ENCODE results near the gene POU2F1. TPM values are rescaled to one million over a fixed set of nuclear protein-coding genes. Genes with fewer than 3 reads are reported as not detected.

The POU2F1 gene
- total RNA-seq, 4 donors from 2014 or later, result 21.0 to 33.7 (median 21.8) TPM

DNA sequence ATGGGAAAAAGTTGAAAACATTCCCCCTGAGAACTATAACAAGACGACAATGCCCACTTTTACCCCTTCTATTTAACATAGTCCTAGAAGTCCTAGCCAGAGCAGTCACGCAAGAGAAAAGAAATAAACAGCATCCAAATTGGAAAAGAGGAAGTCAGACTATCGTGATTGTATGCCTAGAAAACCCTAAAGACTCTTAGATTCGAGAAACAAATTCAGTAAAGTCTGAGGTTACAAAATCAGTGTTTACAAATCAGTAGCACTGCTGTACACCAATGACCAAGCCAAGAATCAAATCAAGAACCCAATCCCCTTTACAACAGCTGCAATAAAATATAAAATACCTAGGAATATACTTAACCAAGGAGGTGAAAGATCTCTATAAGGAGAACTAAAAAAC, 72.4 kb downstream of the POU2F1 start:
- H3K4me3 ChIP-seq, result no peak overlapping the region
- TF ChIP-seq EP300 (IDR thresholded peaks at IDR 0.05), result no peak
- TF ChIP-seq, protein P1, sequence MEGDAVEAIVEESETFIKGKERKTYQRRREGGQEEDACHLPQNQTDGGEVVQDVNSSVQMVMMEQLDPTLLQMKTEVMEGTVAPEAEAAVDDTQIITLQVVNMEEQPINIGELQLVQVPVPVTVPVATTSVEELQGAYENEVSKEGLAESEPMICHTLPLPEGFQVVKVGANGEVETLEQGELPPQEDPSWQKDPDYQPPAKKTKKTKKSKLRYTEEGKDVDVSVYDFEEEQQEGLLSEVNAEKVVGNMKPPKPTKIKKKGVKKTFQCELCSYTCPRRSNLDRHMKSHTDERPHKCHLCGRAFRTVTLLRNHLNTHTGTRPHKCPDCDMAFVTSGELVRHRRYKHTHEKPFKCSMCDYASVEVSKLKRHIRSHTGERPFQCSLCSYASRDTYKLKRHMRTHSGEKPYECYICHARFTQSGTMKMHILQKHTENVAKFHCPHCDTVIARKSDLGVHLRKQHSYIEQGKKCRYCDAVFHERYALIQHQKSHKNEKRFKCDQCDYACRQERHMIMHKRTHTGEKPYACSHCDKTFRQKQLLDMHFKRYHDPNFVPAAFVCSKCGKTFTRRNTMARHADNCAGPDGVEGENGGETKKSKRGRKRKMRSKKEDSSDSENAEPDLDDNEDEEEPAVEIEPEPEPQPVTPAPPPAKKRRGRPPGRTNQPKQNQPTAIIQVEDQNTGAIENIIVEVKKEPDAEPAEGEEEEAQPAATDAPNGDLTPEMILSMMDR (IDR thresholded peaks at IDR 0.05), result no peak
- TF ChIP-seq POLR2A (IDR thresholded peaks at IDR 0.05), result no peak
- H3K27ac ChIP-seq, result no peak overlapping the region
- H3K27me3 ChIP-seq, result no peaks in the 10 kb centered on the region
- DNase-seq (ENCODE audit: low spot score in 2 of 2), result no peak
- H3K36me3 ChIP-seq, result no peaks in the 10 kb centered on the region
- WGBS, 2 donors, result 90 to 91% methylated on average over 4 of the region's 4 CpGs
- H3K4me1 ChIP-seq, result peaks cover 0 to 34% (median 4%) of the 10 kb centered on the region in 4 donors
- H3K9me3 ChIP-seq, result no peaks in the 10 kb centered on the region

DNA sequence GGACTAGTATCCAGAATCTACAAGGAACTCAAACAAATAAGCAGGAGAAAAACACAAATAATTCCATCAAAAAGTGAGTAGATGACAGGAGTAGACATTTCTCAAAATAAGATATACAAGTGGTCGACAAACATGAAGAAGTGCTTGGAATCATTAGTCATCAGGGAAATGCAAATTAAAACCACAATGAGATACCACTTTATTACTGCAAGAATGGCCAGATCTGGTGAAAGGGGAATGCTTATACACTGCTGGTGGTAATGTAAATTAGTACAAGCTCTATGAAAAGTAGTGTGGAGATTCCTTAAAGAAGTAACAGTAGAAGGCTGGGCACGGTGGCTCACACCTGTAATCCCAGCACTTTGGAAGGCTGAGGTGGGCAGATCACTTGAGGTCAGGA, 73.8 kb downstream of the POU2F1 start:
- H3K4me1 ChIP-seq, result peaks cover 0 to 25% (median 6%) of the 10 kb centered on the region in 4 donors
- H3K9me3 ChIP-seq, result no peaks in the 10 kb centered on the region
- H3K27me3 ChIP-seq, result no peaks in the 10 kb centered on the region
- TF ChIP-seq, protein P1 (IDR thresholded peaks at IDR 0.05), result no peak
- TF ChIP-seq POLR2A (IDR thresholded peaks at IDR 0.05) (no peak), EP300 (IDR thresholded peaks at IDR 0.05) (no peak)
- 86 to 87% methylated on average over 2 of the region's 2 CpGs for WGBS, 2 donors
- no peaks in the 10 kb centered on the region for H3K36me3 ChIP-seq
- DNase-seq (ENCODE audit: low spot score in 2 of 2), result no peak
- H3K27ac ChIP-seq, result no peak overlapping the region
- H3K4me3 ChIP-seq, result no peak overlapping the region

- no peaks in the 10 kb centered on the region for H3K27me3 ChIP-seq
- H3K4me1 ChIP-seq, result peaks cover 0 to 25% (median 6%) of the 10 kb centered on the region in 4 donors
- no peak for DNase-seq (ENCODE audit: low spot score in 2 of 2)
- H3K36me3 ChIP-seq, result no peaks in the 10 kb centered on the region
- 56% methylated on average over 4 of the region's 4 CpGs for WGBS, 2 donors
- H3K9me3 ChIP-seq, result no peaks in the 10 kb centered on the region
- no peak for TF ChIP-seq POLR2A (IDR thresholded peaks at IDR 0.05)
- TF ChIP-seq, protein P1 (IDR thresholded peaks at IDR 0.05), result no peak
- peak in 1 of 2 donors; percentile 22 for TF ChIP-seq EP300 (IDR thresholded peaks at IDR 0.05)
- H3K4me3 ChIP-seq, result no peak overlapping the region
- H3K27ac ChIP-seq, result no peak overlapping the region
Measured at GRCh38 chr1:167297222-167298214, 76.8 kb downstream of the POU2F1 start.

DNA sequence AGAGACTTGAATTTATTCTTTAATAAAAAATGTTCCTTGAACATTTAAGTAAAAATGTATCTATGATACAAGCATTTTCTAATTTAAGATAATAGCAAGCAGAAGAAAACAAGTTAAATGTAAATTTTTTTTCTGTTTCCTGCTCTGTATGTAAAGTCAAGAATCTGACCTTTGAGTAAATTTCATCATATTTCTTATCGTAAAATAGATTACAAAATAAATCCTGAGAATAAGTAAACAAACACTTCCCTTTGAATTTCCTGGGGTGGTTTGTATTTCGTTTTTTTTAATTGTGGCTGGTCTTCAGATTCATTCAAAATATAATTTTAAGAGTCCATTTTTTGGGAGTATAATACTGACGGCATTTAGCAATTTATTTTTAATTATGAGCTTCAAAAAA, 77.6 kb downstream of the POU2F1 start:
- WGBS, 2 donors, result 58 to 59% methylated on average over 3 of the region's 3 CpGs
- Histone ChIP-seq H3K4me1 (peaks cover 0 to 25% (median 6%) of the 10 kb centered on the region in 4 donors), H3K9me3 (no peaks in the 10 kb centered on the region), H3K4me3 (no peak overlapping the region), H3K27ac (no peak overlapping the region), H3K27me3 (no peaks in the 10 kb centered on the region), H3K36me3 (no peaks in the 10 kb centered on the region)
- TF ChIP-seq EP300 (IDR thresholded peaks at IDR 0.05), result no peak
- no peak for TF ChIP-seq POLR2A (IDR thresholded peaks at IDR 0.05)
- TF ChIP-seq, protein P1 (IDR thresholded peaks at IDR 0.05), result no peak
- DNase-seq (ENCODE audit: low spot score in 2 of 2), result no peak

DNA sequence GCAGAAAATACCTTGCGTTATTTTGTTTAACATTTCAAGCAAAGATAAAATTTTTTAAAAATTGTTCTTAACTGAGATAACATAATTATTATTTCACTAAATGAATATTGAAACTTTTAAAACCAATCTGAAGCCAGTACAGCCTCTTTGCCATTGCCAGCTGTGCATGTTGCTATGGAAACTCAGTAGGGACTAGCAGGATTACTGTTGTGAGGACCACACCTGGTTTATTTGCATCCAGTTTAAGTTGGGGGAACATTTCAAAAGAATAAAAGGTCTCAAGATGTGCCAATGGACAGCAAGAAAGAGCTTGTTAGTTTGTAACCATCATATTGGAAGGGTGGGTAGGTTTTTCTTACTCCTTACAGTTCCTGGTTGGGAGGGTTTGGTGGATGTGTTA, 80.7 kb downstream of the POU2F1 start:
- Histone ChIP-seq H3K36me3 (no peaks in the 10 kb centered on the region), H3K27me3 (no peaks in the 10 kb centered on the region), H3K4me3 (no peak overlapping the region), H3K4me1 (peaks cover 0 to 26% (median 5%) of the 10 kb centered on the region in 4 donors), H3K27ac (no peak overlapping the region), H3K9me3 (no peaks in the 10 kb centered on the region)
- TF ChIP-seq POLR2A (IDR thresholded peaks at IDR 0.05), result no peak
- no peak for TF ChIP-seq EP300 (IDR thresholded peaks at IDR 0.05)
- TF ChIP-seq, protein P1 (IDR thresholded peaks at IDR 0.05), result no peak
- DNase-seq (ENCODE audit: low spot score in 2 of 2), result no peak
- WGBS, 2 donors, result 78 to 92% methylated on average over 1 of the region's 1 CpG

Data from tibial nerve (tissue), 4 donors.